RKO (cell line): Measurements from ENCODE around the gene SLC7A5.

ENCODE experiments used
- DNase-seq: peaks from one replicate; pipeline ENCODE4 v3.0.0-alpha.2; 2016; ENCODE audit warnings: low spot score

The SLC7A5 gene

GRCh38 chr16:87846705-87847466, 22.4 kb downstream of the SLC7A5 start:
- DNase-seq, result no peak

DNA sequence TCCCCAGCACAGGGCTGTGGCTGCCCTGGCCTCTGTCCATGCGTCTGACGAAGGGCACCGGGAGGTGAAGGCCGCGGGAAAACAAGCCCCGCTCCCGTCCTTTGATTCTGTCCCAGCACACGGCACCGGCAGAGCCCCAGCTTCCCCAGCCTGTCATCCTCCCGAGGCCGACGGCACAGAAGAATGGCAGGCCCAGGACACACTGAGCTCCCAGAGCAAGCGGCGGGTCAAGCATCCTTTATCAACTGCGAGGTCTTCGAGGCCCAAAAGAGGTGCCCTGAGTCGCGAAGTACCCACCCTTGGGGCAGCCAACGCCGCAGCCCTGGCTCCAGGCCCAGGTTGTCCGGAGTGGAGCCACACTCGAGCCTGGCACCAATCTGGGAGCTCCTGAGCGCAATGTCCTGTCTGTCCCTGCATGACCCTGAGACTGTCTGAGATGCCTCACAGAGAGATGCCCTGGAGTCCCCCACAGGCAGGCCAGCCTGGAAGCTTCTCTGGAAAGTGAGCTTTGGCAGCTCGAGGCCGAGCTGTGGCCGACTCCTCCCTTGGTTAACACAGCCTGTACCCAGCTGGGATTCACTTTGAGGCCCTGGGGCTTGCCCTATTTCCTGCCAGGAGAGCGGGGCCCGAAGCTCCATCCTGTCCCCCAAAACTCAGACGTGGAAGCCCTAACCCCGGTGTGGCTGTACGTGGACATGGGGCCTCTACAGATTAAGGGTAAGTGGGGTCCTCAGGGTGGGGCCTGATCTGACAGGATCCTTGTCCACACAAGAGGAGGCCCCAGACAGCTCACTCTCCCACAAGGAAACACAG, 23.3 kb downstream of the SLC7A5 start:
- no peak for DNase-seq

- DNase-seq, result no peak
These were observed 24.1 kb downstream of the SLC7A5 start for GRCh38 chr16:87845213-87845612.

DNA sequence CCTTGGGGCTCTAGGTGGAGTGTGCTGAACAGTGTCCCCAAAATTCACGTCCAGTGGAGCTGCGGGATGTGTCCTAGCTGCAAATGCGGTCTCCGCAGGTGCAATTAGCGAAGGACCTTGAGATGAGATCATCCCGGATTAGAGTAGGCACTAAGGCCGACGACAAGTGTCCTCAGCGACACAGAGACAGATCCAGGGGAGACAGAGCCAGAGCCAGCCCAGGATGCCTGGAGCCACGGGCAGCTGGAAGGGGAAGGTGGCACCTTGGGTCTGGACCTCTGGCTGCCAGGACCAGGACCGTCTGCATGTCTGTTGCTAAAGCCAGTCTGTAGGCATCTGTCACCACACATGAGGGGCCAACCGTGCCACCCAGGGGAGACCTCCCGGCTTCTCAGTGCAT, 24.5 kb downstream of the SLC7A5 start:
- DNase-seq, result no peak

- DNase-seq, result no peak
These were observed 25.1 kb downstream of the SLC7A5 start for GRCh38 chr16:87844120-87844733.

GRCh38 chr16:87843678-87844105, 25.6 kb downstream of the SLC7A5 start:
- no peak for DNase-seq

DNA sequence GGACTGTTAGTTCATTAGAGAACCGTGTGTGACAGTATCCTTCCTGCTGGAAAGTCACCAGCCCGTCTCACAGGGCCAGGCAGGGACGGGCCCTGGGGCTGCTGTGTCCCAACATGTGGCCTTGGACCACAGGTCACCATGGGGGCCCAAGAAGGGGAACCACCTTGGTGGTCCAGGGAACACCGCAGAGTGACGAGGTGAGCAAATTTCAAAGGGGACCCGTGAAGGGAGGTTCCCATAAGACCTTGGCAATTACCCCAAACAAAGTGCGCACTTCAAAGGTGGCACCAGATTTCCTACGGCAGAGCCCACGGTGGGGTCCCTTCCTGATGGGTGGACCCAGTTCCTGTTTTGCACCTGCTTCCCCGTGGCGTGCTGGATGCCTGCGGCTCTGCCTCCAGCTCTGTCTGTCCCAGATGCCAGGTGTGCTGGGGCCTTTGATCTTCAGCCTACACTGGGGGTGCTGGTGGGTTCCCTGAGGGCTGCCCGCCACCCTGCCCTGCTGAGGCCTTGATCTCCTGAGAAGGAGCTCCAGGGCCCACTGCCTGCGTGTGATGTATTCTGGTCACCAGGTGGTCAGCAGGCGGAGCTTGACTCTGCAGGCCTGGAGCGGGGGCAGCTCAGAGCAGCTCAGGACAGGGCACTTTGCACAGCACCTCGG, 27.0 kb downstream of the SLC7A5 start:
- no peak for DNase-seq

- no peak for DNase-seq
These were observed 27.7 kb downstream of the SLC7A5 start for GRCh38 chr16:87841340-87842208.

DNA sequence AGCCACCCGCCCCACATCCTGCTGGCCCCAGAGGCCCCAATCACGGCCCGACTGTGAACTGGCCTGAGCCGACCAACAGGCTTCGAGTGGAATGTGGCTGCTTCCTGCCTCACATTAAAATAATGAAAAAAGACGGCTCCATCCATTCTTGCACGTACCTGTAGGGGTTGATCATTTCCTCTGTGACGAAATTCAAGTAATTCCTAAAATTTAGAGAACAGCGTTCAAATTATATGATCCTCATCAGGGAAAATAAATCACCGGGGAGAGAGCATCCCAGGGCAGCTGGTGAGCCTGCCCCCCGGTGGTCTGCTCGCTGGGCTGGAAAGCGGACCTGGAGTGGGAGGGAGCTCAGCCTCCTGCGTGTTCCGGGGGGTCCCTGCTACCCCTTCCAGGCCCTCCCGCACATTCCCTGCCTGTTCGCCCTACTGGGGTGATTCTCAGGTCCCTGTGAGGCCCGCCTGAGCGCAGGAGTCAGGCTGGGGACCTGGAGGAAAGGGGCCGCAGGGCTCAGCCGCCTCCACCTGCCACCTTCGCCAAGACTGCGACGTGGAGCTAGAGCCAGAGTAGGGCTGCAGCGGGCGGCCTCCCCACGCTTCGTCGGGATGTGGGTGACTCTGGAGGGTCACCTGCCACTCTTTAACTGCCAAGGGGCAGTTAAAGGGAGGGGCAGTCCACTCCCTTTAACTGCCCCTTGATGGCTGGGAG, 28.9 kb downstream of the SLC7A5 start:
- DNase-seq, result no peak

GRCh38 chr16:87839542-87840270, 29.6 kb downstream of the SLC7A5 start:
- DNase-seq, result no peak

GRCh38 chr16:87838643-87839541, 30.4 kb downstream of the SLC7A5 start:
- DNase-seq, result no peak

GRCh38 chr16:87837627-87838289, 31.5 kb downstream of the SLC7A5 start:
- no peak for DNase-seq

GRCh38 chr16:87836844-87837581, 32.3 kb downstream of the SLC7A5 start:
- no peak for DNase-seq

DNA sequence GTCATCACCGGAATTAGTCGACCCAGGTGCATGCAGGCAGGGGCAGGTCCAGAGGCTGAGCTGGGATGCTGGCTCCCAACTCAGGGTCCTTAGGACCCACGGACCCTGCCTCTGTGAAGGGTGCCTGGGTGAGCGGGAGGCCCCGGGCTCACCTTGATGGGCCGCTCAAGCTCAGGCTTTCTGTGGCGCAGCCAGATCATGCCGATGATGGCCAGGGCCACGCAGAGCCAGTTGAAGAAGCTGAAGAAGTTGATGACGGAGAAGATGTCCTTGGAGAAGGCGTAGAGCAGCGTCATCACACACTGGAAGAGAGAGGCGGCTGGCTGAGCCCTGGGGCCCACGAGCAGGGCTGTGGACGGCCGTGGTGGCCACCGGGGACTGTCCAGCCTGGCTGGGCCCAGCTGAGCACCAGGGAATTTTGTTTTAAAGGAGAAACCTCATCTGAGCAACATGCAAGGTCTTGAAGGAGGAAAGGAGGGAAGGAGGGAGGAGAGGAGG, 32.9 kb downstream of the SLC7A5 start:
- DNase-seq, result no peak

GRCh38 chr16:87835882-87836331, 33.4 kb downstream of the SLC7A5 start:
- no peak for DNase-seq

GRCh38 chr16:87834668-87835473, 34.4 kb downstream of the SLC7A5 start:
- no peak for DNase-seq
